HG03025 (cell line): ENCODE results near the gene SERPINE2.
"Not testable (repeated sequence)": the region's sequence is repeated elsewhere in the genome, so short reads cannot be mapped to it uniquely, and the experiment has no call there.

Source experiments
- ATAC-seq: cut with Tn5 transposase; IDR thresholded peaks from one replicate; pipeline ENCODE4 v1.9.1; 2021; ENCODE audit warnings: mild to moderate bottlenecking, moderate library complexity; ENCODE audit not compliant: unreplicated experiment, low FRiP score

Gene SERPINE2

GRCh38 chr2:224016963-224017362 is 22.1 kb downstream of the SERPINE2 start:
- ATAC-seq, result no peak

DNA sequence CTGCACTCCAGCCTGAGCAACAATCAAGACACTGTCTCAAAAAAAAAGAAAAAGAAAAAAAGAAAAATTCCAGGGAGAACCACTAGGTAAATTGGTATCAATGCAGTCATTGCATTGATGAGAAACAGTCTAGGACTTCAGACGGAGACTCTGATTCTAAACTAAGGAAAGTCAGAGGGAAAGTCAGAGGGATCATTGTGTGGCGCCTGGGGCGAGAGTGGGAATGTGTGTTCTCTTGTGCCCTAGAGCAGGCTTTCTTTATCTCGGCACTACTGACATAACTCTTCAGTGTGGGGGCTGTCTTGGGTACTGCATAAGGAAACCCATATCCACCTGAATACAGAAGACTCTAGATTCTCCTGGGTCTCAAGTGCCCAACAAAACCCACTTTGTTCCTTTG is 24.8 kb downstream of the SERPINE2 start:
- no peak for ATAC-seq

DNA sequence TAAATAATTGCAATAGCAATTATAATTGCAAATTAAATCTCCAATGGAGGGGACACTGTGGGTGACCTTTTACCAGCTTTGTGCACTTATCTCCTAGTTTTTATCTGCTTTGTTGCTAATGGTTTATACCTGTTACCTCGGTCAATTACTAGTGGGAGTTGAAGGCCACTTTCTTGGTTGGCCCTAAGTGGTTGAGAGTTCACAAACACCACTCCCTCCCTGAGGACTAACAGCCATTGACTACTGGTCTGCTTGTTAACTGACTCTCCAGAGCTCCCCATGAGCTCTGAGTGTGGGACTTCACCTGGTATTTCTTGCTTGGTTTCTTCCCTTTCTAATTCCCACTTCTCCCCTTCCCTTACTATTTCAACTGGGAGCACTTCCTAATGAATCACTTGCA is 27.2 kb downstream of the SERPINE2 start:
- no peak for ATAC-seq

- no peak for ATAC-seq
These were observed 29.3 kb downstream of the SERPINE2 start for GRCh38 chr2:224009605-224010315.

GRCh38 chr2:224008702-224009261 is 30.3 kb downstream of the SERPINE2 start:
- no peak for ATAC-seq

GRCh38 chr2:224004105-224004695 is 34.9 kb downstream of the SERPINE2 start:
- ATAC-seq, result no peak

DNA sequence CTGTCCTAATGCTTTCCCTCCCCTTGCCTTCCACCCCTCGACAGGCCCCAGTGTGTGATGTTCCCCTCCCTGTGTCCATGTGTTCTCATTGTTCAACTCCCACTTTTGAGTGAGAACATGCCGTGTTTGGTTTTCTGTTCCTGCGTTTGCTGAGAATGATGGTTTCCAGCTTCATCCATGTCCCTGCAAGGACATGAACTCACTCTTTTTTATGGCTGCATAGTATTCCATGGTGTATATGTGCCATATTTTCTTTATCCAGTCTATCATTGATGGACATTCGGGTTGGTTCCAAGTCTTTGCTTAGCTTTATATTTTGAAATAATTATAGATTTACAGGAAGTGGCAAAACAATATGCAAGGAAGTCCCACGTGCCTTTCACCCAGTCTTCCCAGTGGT is 38.4 kb downstream of the SERPINE2 start:
- not testable (repeated sequence) for ATAC-seq

DNA sequence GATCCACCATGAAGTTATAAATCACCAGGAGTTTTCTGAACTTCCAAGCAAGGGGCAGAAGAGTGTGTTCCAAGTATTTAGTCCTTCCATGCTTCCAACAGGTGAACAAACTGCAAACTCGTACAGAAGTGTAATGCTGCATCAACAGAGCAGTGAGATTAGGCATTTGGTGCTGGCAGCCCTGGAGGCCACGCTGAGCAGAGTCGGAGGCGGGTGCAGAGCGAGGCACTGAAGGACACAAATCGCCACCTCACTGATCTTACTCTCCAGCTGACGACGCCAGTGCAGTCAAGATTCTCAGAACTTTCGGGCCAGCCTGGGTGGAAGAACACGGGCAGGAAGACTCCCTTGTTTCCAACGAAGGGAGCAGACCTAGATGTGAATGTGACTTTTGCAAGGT is 39.2 kb downstream of the SERPINE2 start:
- ATAC-seq, result no peak

DNA sequence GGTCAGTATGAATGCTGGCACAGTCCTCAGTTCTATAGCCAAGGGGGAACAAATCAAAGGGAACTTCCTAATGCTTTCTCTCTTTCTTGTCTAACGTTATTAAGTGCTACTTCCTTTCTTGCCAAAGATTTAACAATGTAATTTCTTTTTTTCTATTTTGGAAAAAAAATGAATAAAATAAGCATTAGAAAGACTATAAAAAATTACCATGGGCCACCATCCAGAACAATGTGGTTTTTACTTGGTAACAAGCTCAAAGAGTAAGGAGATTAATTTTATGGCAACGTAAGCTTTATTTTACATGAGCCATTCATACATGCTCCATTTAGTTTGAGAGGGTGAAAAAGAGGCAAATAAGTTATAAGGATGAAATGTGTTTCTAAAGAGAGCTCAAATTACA is 40.1 kb downstream of the SERPINE2 start:
- no peak for ATAC-seq

- no peak for ATAC-seq
These were observed 41.1 kb downstream of the SERPINE2 start for GRCh38 chr2:223997938-223998337.

GRCh38 chr2:223996391-223996790 is 42.7 kb downstream of the SERPINE2 start:
- ATAC-seq, result no peak

GRCh38 chr2:223995569-223995968 is 43.5 kb downstream of the SERPINE2 start:
- no peak for ATAC-seq

- no peak for ATAC-seq
These were observed 44.4 kb downstream of the SERPINE2 start for GRCh38 chr2:223994562-223995162.

DNA sequence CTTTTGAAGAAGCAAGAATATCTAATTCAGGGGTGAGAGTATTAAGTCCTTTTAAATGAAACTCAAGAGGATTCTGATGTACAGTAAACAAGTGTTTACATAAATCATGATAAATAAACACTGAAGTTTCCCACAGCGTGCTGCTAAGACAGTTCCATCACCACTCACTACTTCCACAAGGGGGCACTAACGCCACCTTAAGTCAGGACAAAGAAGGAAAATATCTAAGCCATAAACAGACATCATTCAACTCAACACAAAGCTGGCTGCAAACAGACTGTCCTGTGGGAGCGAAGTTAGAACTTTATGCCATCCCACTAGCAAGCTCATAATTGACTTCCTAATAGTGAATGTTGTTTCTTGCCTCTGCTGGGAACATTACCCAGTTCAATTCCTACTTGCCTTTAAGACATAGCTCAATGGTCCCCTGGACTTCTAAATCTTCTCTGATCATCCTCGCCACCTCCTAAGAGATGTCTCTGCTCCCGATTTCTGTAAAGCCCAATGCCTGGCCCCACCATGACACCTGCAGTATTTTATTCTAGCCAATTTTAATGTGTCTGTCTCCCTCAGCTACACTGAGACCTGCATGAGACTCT is 45.4 kb downstream of the SERPINE2 start:
- ATAC-seq, result no peak

GRCh38 chr2:223991611-223992010 is 47.5 kb downstream of the SERPINE2 start:
- no peak for ATAC-seq

- no peak for ATAC-seq
These were observed 49.2 kb downstream of the SERPINE2 start for GRCh38 chr2:223989856-223990232.

DNA sequence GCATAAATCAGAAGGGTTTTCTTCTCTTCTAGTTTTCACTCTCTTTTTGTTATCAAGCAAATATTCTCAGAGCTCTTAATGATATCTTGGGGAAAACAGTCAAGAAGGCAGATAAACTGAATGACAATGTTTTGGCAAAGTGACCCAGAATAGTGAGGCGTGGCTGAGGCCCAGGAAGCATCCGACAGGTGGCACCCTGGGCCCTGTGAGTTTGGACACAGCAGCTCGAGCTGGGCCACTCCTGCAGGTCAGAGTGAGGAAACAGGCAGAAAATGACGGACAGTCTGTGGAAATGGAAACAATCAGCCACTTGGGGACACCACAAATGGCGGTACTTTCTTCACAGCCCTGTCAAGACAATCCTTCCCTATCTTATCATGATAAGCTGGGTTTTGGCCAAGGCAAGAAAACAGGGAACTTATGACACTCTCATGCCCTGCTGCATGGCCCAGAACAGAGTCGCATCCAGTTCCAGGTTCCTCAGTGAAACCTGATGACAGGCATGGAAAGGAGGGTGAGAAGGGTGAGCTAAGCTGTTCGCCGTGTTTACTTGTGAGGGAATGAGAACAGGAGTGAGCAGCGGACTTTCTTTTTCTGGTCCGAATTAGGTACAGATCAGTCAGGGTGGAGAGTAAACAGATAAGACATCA is 49.8 kb downstream of the SERPINE2 start:
- ATAC-seq, result no peak

DNA sequence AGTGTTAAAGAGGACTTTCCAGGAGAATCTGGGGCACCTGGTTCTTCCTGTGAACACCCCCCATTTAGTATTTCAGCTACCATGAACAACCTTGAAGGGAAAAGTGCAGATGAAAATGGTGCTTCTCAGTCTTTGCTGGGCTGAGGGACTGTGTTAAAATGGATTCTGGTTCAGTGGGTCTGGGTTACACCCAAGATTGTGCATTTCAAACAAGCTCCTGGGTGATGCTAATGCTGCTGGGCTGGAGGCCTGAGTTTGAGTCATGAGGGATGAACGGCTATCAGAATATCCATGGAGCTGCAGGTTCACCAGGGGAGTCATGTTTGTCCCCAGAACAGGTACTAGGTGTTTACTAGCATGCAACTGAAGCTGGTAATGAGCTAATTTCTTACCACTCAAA is 57.8 kb downstream of the SERPINE2 start:
- no peak for ATAC-seq

- ATAC-seq, result no peak
These were observed 58.3 kb downstream of the SERPINE2 start for GRCh38 chr2:223980803-223981202.

DNA sequence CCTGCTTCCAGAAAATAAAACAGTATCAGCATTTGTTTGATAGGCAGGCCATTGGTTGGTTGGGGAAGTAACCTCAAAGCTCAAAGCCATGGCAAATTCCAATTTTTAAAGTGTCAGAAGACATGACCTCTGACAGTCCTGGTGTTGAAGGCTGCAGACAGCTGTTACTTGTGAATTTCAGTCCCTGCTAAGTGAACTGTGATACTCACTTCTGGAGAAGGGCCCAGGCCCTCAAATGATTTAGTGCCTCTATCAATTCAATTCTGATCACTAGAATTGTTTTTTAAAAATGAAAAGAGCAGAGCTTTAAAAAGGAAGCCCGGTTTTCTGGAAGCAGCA is 58.7 kb downstream of the SERPINE2 start:
- no peak for ATAC-seq
